Tongue (tissue), 3 donors: Measurements from ENCODE around the gene ATCAY. TPM values are rescaled to one million over a fixed set of nuclear protein-coding genes. Genes with fewer than 3 reads are reported as not detected.

Experiments
- DNase-seq: peaks from one replicate; pipeline ENCODE4 v3.0.0-alpha.2; 2015
- small RNA-seq: library from RNA; depleted of rRNA; stranded (forward); fragments of <200 nt; gene quantifications from one replicate; pipeline ENCODE3, GENCODE V24; 2014; ENCODE audit warnings: low replicate concordance
- total RNA-seq: library from RNA; depleted of rRNA; stranded (reverse); fragments of >200 nt; gene quantifications from one replicate; pipeline ENCODE4 v1.2.3, GENCODE V29; 2014

ATCAY gene
- total RNA-seq, 1 donor from 2014 or later: 0.10 TPM

- DNase-seq: peak; percentile 23
Measured at GRCh38 chr19:3970313-3970807, 89.9 kb downstream of the ATCAY start.

- peak; percentile 99 for DNase-seq
Measured at GRCh38 chr19:3970808-3971598, 90.5 kb downstream of the ATCAY start, which contains the start of gene DAPK3. DAPK3 (minus strand) TSS chr19:3971099; CDS start chr19:3969735, 1,364 bp downstream.

- DNase-seq: no peak
Measured at GRCh38 chr19:3975144-3975543, 94.7 kb downstream of the ATCAY start.

GRCh38 chr19:3975637-3976087, 95.2 kb downstream of the ATCAY start:
- DNase-seq: no peak

GRCh38 chr19:3976495-3977241, 96.2 kb downstream of the ATCAY start:
- no peak for DNase-seq

Small RNA genes lying within 50 kb of the gene (small RNA-seq; reads per million reads assigned to genes)
- not detected for gene RN7SL202P

Other genes with a start within 250 kb of the ATCAY start
- gene PIP5K1C, start 180.2 kb upstream of the ATCAY start, total RNA-seq: 20.7 TPM
- 5.4 TPM for gene TJP3, start 172.3 kb upstream of the ATCAY start, total RNA-seq
- 17.1 TPM for gene APBA3, start 119.0 kb upstream of the ATCAY start, total RNA-seq
- 10.6 TPM for gene MRPL54, start 118.0 kb upstream of the ATCAY start, total RNA-seq
- not detected for gene RAX2, start 108.5 kb upstream of the ATCAY start, total RNA-seq
- gene MATK, start 94.3 kb upstream of the ATCAY start, total RNA-seq: 2.6 TPM
- gene ZFR2, start 11.6 kb upstream of the ATCAY start, total RNA-seq: not detected
- gene NMRK2, start 52.4 kb downstream of the ATCAY start, total RNA-seq: 97.1 TPM
- gene DAPK3, start 90.4 kb downstream of the ATCAY start, total RNA-seq: 82.4 TPM
- 2,930 TPM for gene EEF2, start 104.8 kb downstream of the ATCAY start, total RNA-seq
- gene PIAS4, start 127.1 kb downstream of the ATCAY start, total RNA-seq: 14.7 TPM
- gene ZBTB7A, start 186.2 kb downstream of the ATCAY start, total RNA-seq: 26.1 TPM
- 96.0 TPM for gene MAP2K2, start 243.4 kb downstream of the ATCAY start, total RNA-seq